ENCODE measurements around the gene ZNF609. TPM values are rescaled to one million over a fixed set of nuclear protein-coding genes. Genes with fewer than 3 reads are reported as not detected.

The ZNF609 gene
- total RNA-seq, 2 donors from 2014 or later, result 13.4 to 23.7 TPM

DNA sequence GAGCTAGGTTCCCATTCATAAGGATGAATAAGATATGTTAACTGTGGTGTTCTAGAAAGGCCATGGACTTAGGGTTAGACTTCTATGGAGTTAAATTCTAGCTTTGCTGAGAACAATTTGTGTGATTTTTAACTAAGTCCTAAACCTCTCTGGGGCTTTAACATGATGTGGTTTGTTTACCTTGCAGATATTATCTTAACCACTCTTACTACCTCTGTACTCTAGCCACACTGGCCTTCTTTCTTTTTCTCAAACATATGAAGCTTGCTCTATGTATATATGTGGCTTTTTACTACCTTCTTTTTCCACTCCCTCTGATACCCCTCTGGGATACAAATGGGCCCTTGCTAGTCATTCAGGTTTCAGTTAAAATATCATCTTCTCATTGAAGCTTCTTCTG is 108.4 kb downstream of the ZNF609 start:
- Histone ChIP-seq H3K27ac (no peak overlapping the region), H3K9me3 (no peaks in the 10 kb centered on the region), H3K4me3 (no peak overlapping the region), H3K27me3 (no peaks in the 10 kb centered on the region), H3K4me1 (no peaks in the 10 kb centered on the region), H3K36me3 (no peaks in the 10 kb centered on the region)
- DNase-seq (ENCODE audit: low spot score), result no peak
- TF ChIP-seq, protein P1, sequence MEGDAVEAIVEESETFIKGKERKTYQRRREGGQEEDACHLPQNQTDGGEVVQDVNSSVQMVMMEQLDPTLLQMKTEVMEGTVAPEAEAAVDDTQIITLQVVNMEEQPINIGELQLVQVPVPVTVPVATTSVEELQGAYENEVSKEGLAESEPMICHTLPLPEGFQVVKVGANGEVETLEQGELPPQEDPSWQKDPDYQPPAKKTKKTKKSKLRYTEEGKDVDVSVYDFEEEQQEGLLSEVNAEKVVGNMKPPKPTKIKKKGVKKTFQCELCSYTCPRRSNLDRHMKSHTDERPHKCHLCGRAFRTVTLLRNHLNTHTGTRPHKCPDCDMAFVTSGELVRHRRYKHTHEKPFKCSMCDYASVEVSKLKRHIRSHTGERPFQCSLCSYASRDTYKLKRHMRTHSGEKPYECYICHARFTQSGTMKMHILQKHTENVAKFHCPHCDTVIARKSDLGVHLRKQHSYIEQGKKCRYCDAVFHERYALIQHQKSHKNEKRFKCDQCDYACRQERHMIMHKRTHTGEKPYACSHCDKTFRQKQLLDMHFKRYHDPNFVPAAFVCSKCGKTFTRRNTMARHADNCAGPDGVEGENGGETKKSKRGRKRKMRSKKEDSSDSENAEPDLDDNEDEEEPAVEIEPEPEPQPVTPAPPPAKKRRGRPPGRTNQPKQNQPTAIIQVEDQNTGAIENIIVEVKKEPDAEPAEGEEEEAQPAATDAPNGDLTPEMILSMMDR (IDR thresholded peaks at IDR 0.05), result no peak

DNA sequence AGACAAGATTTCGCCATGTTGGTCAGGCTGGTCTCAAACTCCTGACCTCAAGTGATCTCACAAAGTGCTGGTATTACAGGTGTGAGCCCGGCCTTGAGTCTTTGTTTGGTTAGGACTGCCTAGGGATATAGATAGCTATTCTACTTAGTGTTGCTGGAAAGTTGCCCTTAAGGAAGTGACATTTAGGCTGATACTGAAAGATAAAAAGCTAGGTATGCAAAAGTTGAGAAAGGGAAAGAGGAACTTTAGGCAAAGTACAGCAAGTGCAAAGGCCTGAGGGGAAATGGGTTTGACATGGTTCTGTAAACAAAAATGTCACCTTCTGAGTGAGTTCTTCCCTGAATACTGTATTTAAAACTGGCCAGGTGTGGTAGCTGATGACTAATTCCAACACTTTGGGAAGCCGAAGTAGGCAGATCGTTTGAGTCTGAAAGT is 111.5 kb downstream of the ZNF609 start:
- H3K4me3 ChIP-seq, result no peak overlapping the region
- DNase-seq (ENCODE audit: low spot score), result no peak
- TF ChIP-seq, protein P1 (IDR thresholded peaks at IDR 0.05), result no peak
- H3K27me3 ChIP-seq, result no peaks in the 10 kb centered on the region
- no peaks in the 10 kb centered on the region for H3K4me1 ChIP-seq
- no peaks in the 10 kb centered on the region for H3K36me3 ChIP-seq
- no peaks in the 10 kb centered on the region for H3K9me3 ChIP-seq
- no peak overlapping the region for H3K27ac ChIP-seq

DNA sequence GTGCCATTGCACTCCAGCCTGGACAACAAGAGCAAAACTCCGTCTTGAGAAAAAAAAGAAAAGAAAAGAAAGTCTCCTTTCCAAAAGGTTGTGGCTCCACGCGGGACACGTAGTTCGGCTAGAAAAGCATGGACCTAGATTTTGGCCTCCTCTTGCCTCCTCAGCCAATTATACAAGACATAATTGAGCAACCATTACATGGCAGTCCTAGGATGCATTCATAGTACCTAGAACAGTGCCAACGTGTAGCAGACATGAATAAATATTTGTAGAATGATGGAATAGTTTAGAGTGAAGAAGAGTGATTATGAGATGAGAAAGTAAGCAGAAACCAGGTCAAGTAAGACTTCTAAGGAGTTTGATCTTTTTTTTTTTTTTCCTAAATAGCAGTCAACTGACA is 112.5 kb downstream of the ZNF609 start:
- Histone ChIP-seq H3K27ac (no peak overlapping the region), H3K9me3 (no peaks in the 10 kb centered on the region), H3K4me3 (no peak overlapping the region), H3K27me3 (no peaks in the 10 kb centered on the region), H3K4me1 (no peaks in the 10 kb centered on the region), H3K36me3 (no peaks in the 10 kb centered on the region)
- no peak for DNase-seq (ENCODE audit: low spot score)
- TF ChIP-seq, protein P1 (IDR thresholded peaks at IDR 0.05), result no peak

DNA sequence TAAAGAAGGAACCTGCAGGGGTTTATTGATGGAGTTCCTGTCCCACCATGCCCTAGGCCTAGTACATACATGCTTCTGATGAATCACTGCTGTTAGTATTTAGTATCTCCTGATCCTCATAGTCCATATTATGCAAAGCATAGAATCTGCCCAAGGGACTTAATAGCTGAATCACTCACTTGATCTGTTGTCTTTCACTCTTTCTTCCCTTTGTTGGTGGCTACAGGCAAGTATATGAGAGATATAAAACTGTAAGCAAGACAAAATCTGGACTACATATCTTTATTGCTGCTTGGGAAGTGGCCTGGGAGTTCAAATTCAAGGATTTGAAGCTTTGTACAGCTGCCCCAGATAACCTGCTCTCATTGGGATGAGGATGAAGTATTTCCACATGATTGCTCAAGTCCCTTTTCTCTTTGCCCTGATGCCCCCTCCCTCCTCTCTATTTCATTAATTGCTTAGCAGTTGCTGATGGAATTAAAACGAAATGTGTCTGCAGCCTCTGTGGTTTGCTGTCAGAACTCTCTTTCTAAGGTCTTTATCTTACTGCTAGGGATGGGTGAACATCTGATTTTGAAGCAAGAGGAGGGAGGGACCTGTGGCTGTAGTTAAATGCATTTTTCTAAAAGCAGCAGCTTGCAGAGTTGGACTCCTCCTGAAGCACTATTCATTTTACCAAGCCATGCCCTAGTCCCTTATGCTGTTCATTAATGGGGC is 114.1 kb downstream of the ZNF609 start:
- Histone ChIP-seq H3K27me3 (no peaks in the 10 kb centered on the region), H3K9me3 (no peaks in the 10 kb centered on the region), H3K4me3 (no peak overlapping the region), H3K36me3 (no peaks in the 10 kb centered on the region), H3K4me1 (no peaks in the 10 kb centered on the region), H3K27ac (no peak overlapping the region)
- TF ChIP-seq, protein P1 (IDR thresholded peaks at IDR 0.05), result no peak
- no peak for DNase-seq (ENCODE audit: low spot score)

DNA sequence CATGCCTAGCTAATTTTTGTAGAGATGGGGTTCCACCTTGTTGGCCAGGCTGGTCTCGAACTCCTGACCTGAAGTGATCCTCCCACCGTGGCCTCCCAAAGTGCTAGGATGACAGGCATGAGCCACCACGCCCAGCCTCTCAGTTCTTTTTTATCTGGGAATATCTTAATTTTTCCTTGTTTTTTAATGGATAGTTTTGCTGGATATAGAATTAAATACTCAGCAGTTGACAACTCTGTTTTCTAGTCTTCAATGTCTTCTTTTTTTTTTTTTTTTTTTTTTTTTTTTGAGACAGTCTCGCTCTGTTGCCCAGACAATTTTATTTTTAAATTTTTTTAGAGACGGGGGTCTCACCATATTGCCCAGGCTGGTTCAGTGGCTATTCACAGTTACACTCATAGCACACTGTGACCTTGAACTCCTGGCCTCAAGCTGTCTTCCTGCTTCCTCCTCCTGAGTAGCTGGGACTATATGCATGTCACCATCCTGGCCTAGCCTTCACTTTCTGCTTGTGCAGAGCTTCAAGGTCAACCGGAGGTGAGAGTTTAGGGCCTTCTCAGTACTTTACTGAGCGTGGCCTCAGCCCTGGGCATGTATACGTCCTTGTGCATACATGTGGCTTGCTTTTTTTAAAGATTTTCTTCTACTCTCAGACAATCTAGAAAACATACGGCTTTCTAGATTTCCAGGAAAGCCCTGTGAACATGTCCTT is 120.5 kb downstream of the ZNF609 start:
- no peak for DNase-seq (ENCODE audit: low spot score)
- H3K4me1 ChIP-seq, result peaks cover 0 to 11% of the 10 kb centered on the region in 2 donors
- TF ChIP-seq, protein P1 (IDR thresholded peaks at IDR 0.05), result no peak
- H3K4me3 ChIP-seq, result no peak overlapping the region
- H3K27ac ChIP-seq, result no peak overlapping the region
- H3K9me3 ChIP-seq, result peaks cover 0 to 17% of the 10 kb centered on the region in 2 donors
- H3K27me3 ChIP-seq, result no peaks in the 10 kb centered on the region
- no peaks in the 10 kb centered on the region for H3K36me3 ChIP-seq
